NCI-H526 (cell line): ENCODE data around the gene F2RL2.

ENCODE experiments used
- DNase-seq, 2 experiments: peaks; one replicate each; lab custom pipeline; 2025; lab: John Stamatoyannopoulos, UW

F2RL2 gene

DNA sequence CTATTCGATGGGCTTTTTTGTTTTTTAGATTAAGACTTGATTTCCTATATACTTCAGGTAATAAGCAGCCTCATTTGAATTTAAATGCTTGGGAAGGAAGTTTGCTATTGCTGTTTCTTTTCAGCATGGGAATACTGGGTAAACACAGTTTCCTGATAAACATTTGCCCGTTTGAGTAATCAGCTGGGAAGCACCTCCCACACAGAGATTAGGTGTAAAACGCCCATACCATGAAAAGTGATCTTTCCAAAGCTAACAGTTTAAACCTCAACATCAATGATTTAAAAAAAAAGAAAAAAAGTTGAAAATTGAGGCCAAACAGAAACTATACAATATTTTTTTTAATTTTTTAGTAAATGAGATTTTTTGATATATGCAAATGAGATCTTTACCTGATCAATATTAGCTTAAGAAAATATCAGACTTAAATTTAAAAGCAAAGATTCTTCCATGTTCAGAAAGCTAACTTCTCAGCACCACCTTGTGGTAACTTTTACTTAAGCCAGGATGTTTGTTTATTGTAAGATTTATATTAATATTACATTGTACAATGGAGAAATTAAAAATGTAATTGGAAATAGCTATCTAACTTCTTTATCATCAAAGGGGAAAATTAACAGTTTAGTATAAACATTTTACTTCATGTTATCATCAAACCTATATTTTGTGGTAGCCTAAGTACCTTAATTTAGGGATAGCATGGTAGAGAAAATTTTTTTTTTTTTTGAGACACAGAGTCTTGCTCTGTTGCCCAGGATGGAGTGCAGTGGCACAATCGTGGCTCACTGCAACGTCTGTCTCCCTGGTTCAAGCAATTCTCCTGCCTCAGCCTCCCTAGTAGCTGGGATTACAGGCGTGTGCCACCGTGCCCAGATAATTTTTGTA lies 39.8 kb downstream of the F2RL2 start:
- DNase-seq = peak in 1 of 2 experiments; percentile 30

GRCh38 chr5:76582230-76583162 lies 40.7 kb downstream of the F2RL2 start:
- DNase-seq = no peak

GRCh38 chr5:76580981-76581380 lies 42.2 kb downstream of the F2RL2 start:
- DNase-seq = no peak

DNA sequence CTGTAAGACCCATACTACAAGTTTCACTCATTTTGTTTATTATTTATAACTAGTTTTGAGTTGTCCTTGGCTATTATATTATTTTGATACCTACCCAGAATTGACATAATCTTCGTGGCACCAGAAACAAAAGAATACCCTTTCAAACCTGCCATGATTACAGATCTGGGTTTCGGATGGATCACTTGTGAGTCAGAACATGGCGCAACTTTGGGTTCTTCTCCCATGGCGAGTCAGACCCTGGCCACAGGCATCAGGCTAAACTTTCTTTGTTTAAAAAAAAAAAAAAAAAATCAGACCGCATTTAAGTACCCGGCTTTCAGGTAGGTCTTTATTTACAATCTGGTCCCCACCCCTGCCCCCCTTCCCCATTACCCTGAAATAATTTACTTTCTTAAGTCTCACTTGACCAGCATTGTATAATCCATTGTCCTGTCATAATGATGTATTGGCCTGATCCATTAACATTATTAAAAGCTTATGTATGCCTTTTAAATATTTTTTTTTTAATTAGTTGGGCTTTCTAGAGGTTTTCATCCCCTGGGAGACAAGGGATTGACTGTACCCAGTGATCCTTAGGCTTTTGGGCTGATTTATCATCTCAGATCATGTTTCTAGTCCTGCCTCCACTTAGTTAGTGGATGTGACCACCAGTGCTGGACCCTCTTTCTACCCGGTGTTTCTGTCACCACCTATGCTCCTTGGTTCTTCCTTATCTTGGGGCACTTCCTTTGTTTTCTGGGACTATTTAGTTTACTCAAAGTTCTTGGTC lies 43.9 kb downstream of the F2RL2 start:
- DNase-seq = no peak

- DNase-seq = no peak
Observed at GRCh38 chr5:76576996-76577395, 46.2 kb downstream of the F2RL2 start.

- DNase-seq = no peak
Observed at GRCh38 chr5:76576450-76576849, 46.8 kb downstream of the F2RL2 start.

- DNase-seq = no peak
Observed at GRCh38 chr5:76571559-76571958, 51.6 kb downstream of the F2RL2 start.

DNA sequence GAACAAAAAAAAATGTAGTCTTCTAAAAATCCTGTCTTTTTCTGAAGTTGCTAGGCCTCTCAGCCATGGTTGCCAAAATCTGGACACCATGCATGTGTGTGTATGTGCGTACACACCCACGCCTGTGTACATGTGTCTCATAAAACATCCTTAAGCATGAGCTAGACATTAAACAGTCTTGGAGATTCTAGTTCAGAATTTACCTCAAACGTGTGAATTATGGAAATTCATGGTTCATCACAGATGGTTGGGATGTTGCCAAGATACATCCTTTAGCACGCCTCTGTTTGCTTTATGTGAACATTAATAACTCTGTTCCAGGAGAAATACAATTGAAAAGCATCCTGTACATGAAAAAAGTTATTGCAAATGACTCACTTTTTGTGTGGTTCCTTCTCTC lies 53.0 kb downstream of the F2RL2 start:
- DNase-seq = no peak
